T-cell (primary cell): ENCODE results near the gene ADAMTSL2. TPM values are rescaled to one million over a fixed set of nuclear protein-coding genes. Genes with fewer than 3 reads are reported as not detected.
A peak's percentile ranks its signal among the peaks of the same experiment; 100 is the strongest.

Source experiments
- ATAC-seq, 4 experiments: fragments of 200-7000 bp in 3 of 4; fragments of 150-1000 bp in 1 of 4; cut with Tn5 transposase; replicated peaks in 1 of 4; 1 replicate in 3 of 4; 2 replicates in 1 of 4; pipeline ENCODE4 v1.10.0; 2021; ENCODE audit warnings: moderate library complexity in 3 of 4, mild to moderate bottlenecking in 2 of 4, moderate number of reproducible peaks in 1 of 4
- CTCF ChIA-PET, 2 donors: fragments of 300-600 bp; sonication (Branson Sonifier 250); formaldehyde crosslinking; loops; one replicate each; lab custom pipeline; 2022; ENCODE audit warnings: antibody characterized with exemption in 2 of 2; lab: Charles Lee
- POLR2A ChIA-PET, 2 donors: fragments of 300-600 bp; sonication (Branson Sonifier 250); formaldehyde crosslinking; loops; one replicate each; lab custom pipeline; 2022; ENCODE audit warnings: antibody characterized with exemption in 2 of 2; lab: Charles Lee
- DNase-seq, 35 experiments: peaks; one replicate each; pipeline versions ENCODE4 v3.0.0 to v3.0.0-alpha.2; 2013 to 2023
- H3K27ac ChIP-seq: one replicate; pipeline ENCODE4 v1.5.1; 2013; ENCODE audit warnings: low read length
- H3K27me3 ChIP-seq, 2 experiments: replicated peaks in 1 of 2; 1 replicate in 1 of 2; 2 replicates in 1 of 2; pipeline versions ENCODE4 v1.6.1 to v1.7.0; 2013; ENCODE audit warnings: low read length in 1 of 2, mixed read lengths in 1 of 2; ENCODE audit not compliant: control insufficient read depth in 2 of 2, insufficient read depth in 2 of 2; ENCODE audit errors: extremely low read depth in 1 of 2
- H3K36me3 ChIP-seq, 2 donors: 1 replicate in 1 of 2; 2 replicates in 1 of 2; pipeline versions ENCODE4 v1.6.1 to v1.7.0; 2013; ENCODE audit warnings: low read length in 1 of 2; ENCODE audit not compliant: control insufficient read depth in 2 of 2, insufficient read depth in 1 of 2; ENCODE audit errors: extremely low read depth in 1 of 2
- H3K4me1 ChIP-seq, 2 experiments: 1 replicate in 1 of 2; 2 replicates in 1 of 2; pipeline versions ENCODE4 v1.6.1 to v1.7.0; 2013; ENCODE audit warnings: low read length in 2 of 2, mixed read lengths in 1 of 2; ENCODE audit not compliant: insufficient read depth in 2 of 2, control insufficient read depth in 1 of 2; ENCODE audit errors: extremely low read depth in 1 of 2
- H3K4me3 ChIP-seq, 2 donors: 1 replicate in 1 of 2; 2 replicates in 1 of 2; pipeline versions ENCODE4 v1.5.1 to v1.7.0; 2013; ENCODE audit warnings: mild to moderate bottlenecking in 2 of 2, low read length in 1 of 2, moderate library complexity in 1 of 2; ENCODE audit not compliant: control insufficient read depth in 1 of 2; ENCODE audit errors: extremely low read depth in 1 of 2
- H3K9me3 ChIP-seq: 2 replicates; pipeline ENCODE4 v1.7.0; 2013
- H3K27ac Mint-ChIP-seq, 2 donors: one replicate each; pipeline ENCODE4 v1.8.0; 2020 to 2021; ENCODE audit warnings: mild to moderate bottlenecking in 2 of 2, mixed read lengths in 2 of 2
- H3K27me3 Mint-ChIP-seq, 2 donors: one replicate each; pipeline ENCODE4 v1.8.0; 2021 to 2022; ENCODE audit warnings: mixed read lengths in 2 of 2
- H3K36me3 Mint-ChIP-seq: one replicate; pipeline ENCODE4 v1.8.0; 2021; ENCODE audit warnings: mixed read lengths
- H3K4me1 Mint-ChIP-seq, 3 donors: one replicate each; pipeline ENCODE4 v1.8.0; 2020 to 2022; ENCODE audit warnings: mixed read lengths in 3 of 3, mild to moderate bottlenecking in 1 of 3
- H3K4me3 Mint-ChIP-seq, 3 donors: one replicate each; pipeline ENCODE4 v1.8.0; 2020 to 2022; ENCODE audit warnings: mild to moderate bottlenecking in 3 of 3, mixed read lengths in 3 of 3, moderate library complexity in 3 of 3
- H3K9me3 Mint-ChIP-seq, 3 donors: one replicate each; pipeline ENCODE4 v1.8.0; 2020 to 2022; ENCODE audit warnings: mixed read lengths in 3 of 3
- WGBS: methylation state at CpG from one replicate; pipeline ENCODE4 v1.1.5; 2013; ENCODE audit warnings: missing lambda C conversion rate; ENCODE audit not compliant: insufficient coverage; 5-methylcytosine and 5-hydroxymethylcytosine counted together
- total RNA-seq, 35 experiments: library from RNA in 6 of 35; stranded (reverse) in 6 of 35; fragments of 120-200 nt in 1 of 35; gene quantifications; one replicate each; pipeline versions ENCODE4 v1.2.1 to v1.2.4 and lab custom pipeline; 2013 to 2026

Gene ADAMTSL2
- total RNA-seq, 5 donors from 2014 or later (not counting 1 experiment from before 2014, with no cell fraction given), result 0.16 to 0.76 (median 0.53) TPM

DNA sequence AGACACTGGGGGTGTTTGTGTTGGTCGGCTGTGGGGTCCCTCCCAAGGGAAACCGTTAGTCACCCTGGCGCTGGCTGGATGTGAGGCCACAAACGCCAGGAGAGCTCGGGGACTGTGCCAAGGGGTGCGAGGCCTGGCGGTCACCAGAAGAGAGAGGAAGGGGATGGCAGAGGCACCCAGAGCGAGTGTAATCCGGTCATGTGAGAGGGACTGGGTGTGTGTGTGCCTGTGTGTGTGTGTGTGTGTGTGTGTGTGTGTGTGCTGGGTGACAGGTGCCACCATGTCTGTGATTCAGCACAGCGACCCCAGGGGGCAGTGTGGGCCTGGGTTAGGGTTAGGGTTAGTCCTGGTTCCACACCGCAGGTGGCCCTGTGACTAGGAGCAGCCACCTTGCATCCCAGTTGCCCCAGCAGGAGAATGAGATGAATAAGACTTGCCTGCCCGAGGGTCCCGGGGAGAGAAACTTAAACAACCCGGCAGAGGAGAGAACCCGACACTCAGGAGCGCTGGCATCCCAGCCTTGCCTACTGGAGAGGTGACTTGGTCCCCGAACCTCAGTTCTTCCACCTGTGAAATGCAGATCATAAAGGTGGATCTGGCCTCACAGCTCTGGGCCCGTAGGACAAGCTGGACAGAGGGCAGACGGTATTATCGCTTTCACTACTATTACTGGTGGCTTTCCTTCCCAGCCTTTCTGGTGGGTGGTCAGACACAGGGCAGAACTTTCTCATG, 1.4 kb upstream of the ADAMTSL2 start:
- WGBS, result 58% methylated on average over 18 of the region's 20 CpGs
- H3K27ac ChIP-seq, result no peak overlapping the region
- Mint-ChIP-seq H3K36me3 (no peaks in the 10 kb centered on the region), H3K27me3 (peaks cover 0 to 27% of the 10 kb centered on the region in 2 donors), H3K4me3 (peak overlapping the region in 2 of 3 donors; percentile 47 to 61), H3K27ac (peak overlapping the region in 1 of 2 donors; percentile 70), H3K4me1 (peaks cover 10 to 17% (median 13%) of the 10 kb centered on the region in 3 donors), H3K9me3 (no peaks in the 10 kb centered on the region)
- H3K27me3 ChIP-seq, result peaks cover 0 to 75% of the 10 kb centered on the region in 2 experiments
- DNase-seq (peak; percentile 36 to 83 (median 68)), ATAC-seq (peak; percentile 34 to 66 (median 60))
- H3K36me3 ChIP-seq, result no peaks in the 10 kb centered on the region
- CTCF ChIA-PET, result interaction anchor here in 1 of 2 donors (0.5 kb wide), 1 partner anchor 463 kb away, joined by 5 read pairs; no protein-coding TSS in a partner anchor
- POLR2A ChIA-PET, result interaction anchor here in 1 of 2 donors (0.6 kb wide), 1 partner anchor 496 kb away, joined by 3 read pairs; no protein-coding TSS in a partner anchor
- H3K9me3 ChIP-seq, result no peaks in the 10 kb centered on the region
- peak overlapping the region in 1 of 2 donors; percentile 5 for H3K4me3 ChIP-seq
- H3K4me1 ChIP-seq, result peaks cover 17 to 31% of the 10 kb centered on the region in 2 experiments

GRCh38 chr9:133533857-133534256, 647 bp upstream of the ADAMTSL2 start:
- Mint-ChIP-seq H3K27me3 (peaks cover 0 to 27% of the 10 kb centered on the region in 2 donors), H3K4me1 (peaks cover 10 to 17% (median 13%) of the 10 kb centered on the region in 3 donors), H3K27ac (no peak overlapping the region), H3K9me3 (no peaks in the 10 kb centered on the region), H3K4me3 (peak overlapping the region in 2 of 3 donors; percentile 17 to 61), H3K36me3 (no peaks in the 10 kb centered on the region)
- H3K27ac ChIP-seq, result no peak overlapping the region
- ChIA-PET POLR2A (no interaction called here), CTCF (interaction anchor here in 1 of 2 donors (0.5 kb wide), 1 partner anchor 1086 kb away, joined by 3 read pairs; no protein-coding TSS in a partner anchor)
- ATAC-seq (no peak), DNase-seq (no peak)
- H3K4me1 ChIP-seq, result peaks cover 17 to 31% of the 10 kb centered on the region in 2 experiments
- 60% methylated on average over 7 of the region's 9 CpGs for WGBS
- no peaks in the 10 kb centered on the region for H3K9me3 ChIP-seq
- H3K4me3 ChIP-seq, result peak overlapping the region in 1 of 2 donors; percentile 51
- peaks cover 0 to 72% of the 10 kb centered on the region in 2 experiments for H3K27me3 ChIP-seq
- no peaks in the 10 kb centered on the region for H3K36me3 ChIP-seq

- peaks cover 0 to 63% of the 10 kb centered on the region in 2 experiments for H3K27me3 ChIP-seq
Measured at GRCh38 chr9:133535306-133535877, 888 bp downstream of the ADAMTSL2 start.

DNA sequence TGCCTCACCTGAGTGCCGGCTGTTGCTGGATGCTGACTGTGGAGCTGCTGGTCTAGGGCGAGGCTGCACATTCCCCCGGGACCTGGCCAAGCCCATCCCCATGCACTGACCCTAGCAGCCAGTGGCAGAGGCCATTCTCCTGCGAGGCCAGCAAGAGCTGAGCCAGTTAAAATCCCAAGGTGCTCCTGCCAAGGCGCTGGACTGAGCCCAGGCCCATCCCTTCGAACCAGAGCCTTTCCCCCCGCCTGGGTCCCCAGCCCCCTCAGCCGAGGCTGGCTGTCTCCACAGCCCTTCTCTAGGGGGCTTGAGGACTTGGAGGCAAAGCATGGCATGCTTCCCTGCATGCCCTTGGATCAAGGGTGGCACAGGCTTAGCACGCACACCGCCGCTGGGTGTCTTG, 1.6 kb downstream of the ADAMTSL2 start:
- CTCF ChIA-PET, result no interaction called here
- no peaks in the 10 kb centered on the region for H3K36me3 Mint-ChIP-seq
- ATAC-seq, result no peak
- peaks cover 0 to 32% of the 10 kb centered on the region in 2 donors for H3K27me3 Mint-ChIP-seq
- no peaks in the 10 kb centered on the region for H3K36me3 ChIP-seq
- DNase-seq, result no peak
- peaks cover 10 to 17% (median 13%) of the 10 kb centered on the region in 3 donors for H3K4me1 Mint-ChIP-seq
- H3K9me3 ChIP-seq, result no peaks in the 10 kb centered on the region
- POLR2A ChIA-PET, result no interaction called here
- H3K27ac ChIP-seq, result no peak overlapping the region
- no peaks in the 10 kb centered on the region for H3K9me3 Mint-ChIP-seq
- peaks cover 17 to 31% of the 10 kb centered on the region in 2 experiments for H3K4me1 ChIP-seq
- no peak overlapping the region for H3K4me3 ChIP-seq
- WGBS, result 90% methylated on average over 9 of the region's 11 CpGs
- H3K4me3 Mint-ChIP-seq, result peak overlapping the region in 1 of 3 donors; percentile 61
- H3K27me3 ChIP-seq, result peaks cover 0 to 56% of the 10 kb centered on the region in 2 experiments
- H3K27ac Mint-ChIP-seq, result no peak overlapping the region

More at GRCh38 chr9:133535306-133535877, 888 bp downstream of the ADAMTSL2 start:
- no peak overlapping the region for H3K27ac ChIP-seq
- CTCF ChIA-PET, result no interaction called here
- no peaks in the 10 kb centered on the region for H3K36me3 Mint-ChIP-seq
- ATAC-seq (no peak), DNase-seq (no peak)
- H3K36me3 ChIP-seq, result no peaks in the 10 kb centered on the region
- no peaks in the 10 kb centered on the region for H3K9me3 Mint-ChIP-seq
- peaks cover 10 to 17% (median 13%) of the 10 kb centered on the region in 3 donors for H3K4me1 Mint-ChIP-seq
- peaks cover 17 to 31% of the 10 kb centered on the region in 2 experiments for H3K4me1 ChIP-seq
- peaks cover 0 to 32% of the 10 kb centered on the region in 2 donors for H3K27me3 Mint-ChIP-seq
- H3K4me3 ChIP-seq, result no peak overlapping the region
- no peaks in the 10 kb centered on the region for H3K9me3 ChIP-seq
- no peak overlapping the region for H3K27ac Mint-ChIP-seq
- POLR2A ChIA-PET, result no interaction called here
- H3K4me3 Mint-ChIP-seq, result peak overlapping the region in 1 of 3 donors; percentile 61
- 65% methylated on average over 7 of the region's 13 CpGs for WGBS

- H3K9me3 Mint-ChIP-seq, result no peaks in the 10 kb centered on the region
- H3K4me1 Mint-ChIP-seq, result peaks cover 10 to 17% (median 13%) of the 10 kb centered on the region in 3 donors
- no peak for DNase-seq
- POLR2A ChIA-PET, result no interaction called here
- Histone ChIP-seq H3K36me3 (no peaks in the 10 kb centered on the region), H3K27ac (no peak overlapping the region), H3K27me3 (peaks cover 0 to 53% of the 10 kb centered on the region in 2 experiments), H3K9me3 (no peaks in the 10 kb centered on the region), H3K4me1 (peaks cover 17 to 31% of the 10 kb centered on the region in 2 experiments), H3K4me3 (no peak overlapping the region)
- peaks cover 0 to 32% of the 10 kb centered on the region in 2 donors for H3K27me3 Mint-ChIP-seq
- no peaks in the 10 kb centered on the region for H3K36me3 Mint-ChIP-seq
- H3K4me3 Mint-ChIP-seq, result no peak overlapping the region
- ATAC-seq, result no peak
- CTCF ChIA-PET, result no interaction called here
- 79% methylated on average over 9 of the region's 9 CpGs for WGBS
- H3K27ac Mint-ChIP-seq, result no peak overlapping the region
Measured at GRCh38 chr9:133536536-133536935, 2.0 kb downstream of the ADAMTSL2 start.

GRCh38 chr9:133537257-133537656, 2.8 kb downstream of the ADAMTSL2 start:
- DNase-seq (no peak), ATAC-seq (no peak)
- H3K27ac Mint-ChIP-seq, result no peak overlapping the region
- Histone ChIP-seq H3K4me1 (peaks cover 17 to 30% of the 10 kb centered on the region in 2 experiments), H3K9me3 (no peaks in the 10 kb centered on the region), H3K27ac (no peak overlapping the region), H3K27me3 (peaks cover 0 to 50% of the 10 kb centered on the region in 2 experiments), H3K36me3 (no peaks in the 10 kb centered on the region), H3K4me3 (no peak overlapping the region)
- H3K36me3 Mint-ChIP-seq, result no peaks in the 10 kb centered on the region
- H3K9me3 Mint-ChIP-seq, result no peaks in the 10 kb centered on the region
- CTCF ChIA-PET, result no interaction called here
- peaks cover 0 to 27% of the 10 kb centered on the region in 2 donors for H3K27me3 Mint-ChIP-seq
- H3K4me1 Mint-ChIP-seq, result peaks cover 10 to 17% (median 13%) of the 10 kb centered on the region in 3 donors
- no peak overlapping the region for H3K4me3 Mint-ChIP-seq
- 89% methylated on average over 16 of the region's 16 CpGs for WGBS
- POLR2A ChIA-PET, result no interaction called here
